ENCODE measurements around the gene SEMA5A. TPM values are rescaled to one million over a fixed set of nuclear protein-coding genes. Genes with fewer than 3 reads are reported as not detected.

Gene SEMA5A
- total and polyA plus RNA-seq, 2 of the 8 experiments (the other 6 are each of a cell fraction or from before 2014, with no cell fraction given) = 5.3 to 8.9 TPM

DNA sequence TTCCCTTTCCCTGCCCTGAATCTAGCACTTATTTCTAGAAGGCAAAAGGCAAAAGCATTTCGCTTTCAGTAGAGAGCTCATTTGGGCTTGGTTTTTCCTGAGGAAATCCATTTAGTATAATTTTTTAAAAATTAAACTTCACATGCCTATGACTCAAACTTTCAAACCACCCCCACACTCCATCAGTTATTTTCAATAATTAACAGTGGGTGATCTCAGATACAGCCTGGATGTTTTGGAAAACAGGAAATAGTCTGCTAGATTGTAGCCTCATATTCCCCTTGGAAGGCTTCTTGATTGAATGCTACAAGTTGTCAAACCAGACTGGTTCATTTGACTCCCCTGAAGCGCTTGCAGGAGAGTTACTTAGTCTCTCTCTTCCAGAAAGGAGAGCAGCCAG, 40.6 kb downstream of the SEMA5A start:
- no peaks in the 10 kb centered on the region for H3K79me2 ChIP-seq (ENCODE audit: control insufficient read depth in 1 of 2, insufficient read depth in 2 of 2, low read length in 2 of 2)
- no peak overlapping the region for H3K56ac ChIP-seq (replicated peaks; ENCODE audit: insufficient read length, low read depth, low read length)
- H2BK12ac ChIP-seq (ENCODE audit: low read depth, low read length) = no peak overlapping the region
- CTCF ChIA-PET (ENCODE audit: partially characterized antibody) = interaction anchor here (1.0 to 2.2 kb wide), 2 partner anchors 8 to 10 kb away, joined by 4 to 6 read pairs; no protein-coding TSS in a partner anchor
- H3K18ac ChIP-seq (ENCODE audit: extremely low read depth, low read length) = no peak overlapping the region
- no peak for TF ChIP-seq KDM4A (IDR thresholded peaks at IDR 0.05; ENCODE audit: low read depth, low read length, severe bottlenecking)
- no peak for TF ChIP-seq SRF (IDR thresholded peaks at IDR 0.05; ENCODE audit: low read depth, low read length)
- TF ChIP-seq EP300 (IDR thresholded peaks at IDR 0.05; ENCODE audit: borderline replicate concordance in 1 of 2, low read depth in 2 of 2, low read length in 2 of 2) = no peak
- TF ChIP-seq TAF1 (IDR thresholded peaks at IDR 0.05; ENCODE audit: low read depth, low read length) = no peak
- no peak for TF ChIP-seq EGR1 (IDR thresholded peaks at IDR 0.05; ENCODE audit: borderline replicate concordance, low read depth, low read length)
- no peak for TF ChIP-seq SP1 (IDR thresholded peaks at IDR 0.05; ENCODE audit: low read depth, low read length)
- no peak for TF ChIP-seq NRF1 (IDR thresholded peaks at IDR 0.05; ENCODE audit: low read depth, low read length)
- TF ChIP-seq POLR2A (IDR thresholded peaks at IDR 0.05; ENCODE audit: control extremely low read depth in 1 of 2, low read depth in 2 of 2, low read length in 2 of 2) = no peak
- TF ChIP-seq PHF8 (conservative IDR thresholded peaks at IDR 0.05; ENCODE audit: low read depth, low read length) = no peak
- no peak for TF ChIP-seq RXRA (IDR thresholded peaks at IDR 0.05; ENCODE audit: insufficient read depth, low read depth, low read length)
- TF ChIP-seq CEBPB (IDR thresholded peaks at IDR 0.05; ENCODE audit: low read depth, low read length) = no peak
- TF ChIP-seq CHD1 (IDR thresholded peaks at IDR 0.05; ENCODE audit: low read depth, low read length) = no peak
- TF ChIP-seq TCF12 (IDR thresholded peaks at IDR 0.05; ENCODE audit: low read depth, low read length) = no peak
- no peak for TF ChIP-seq NANOG (IDR thresholded peaks at IDR 0.05; ENCODE audit: insufficient read depth, low read depth, low read length, poor library complexity, severe bottlenecking)
- no peak for TF ChIP-seq YY1 (IDR thresholded peaks at IDR 0.05; ENCODE audit: low read depth, low read length)
- no peak for TF ChIP-seq SUZ12 (IDR thresholded peaks at IDR 0.05; ENCODE audit: low read length)
- TF ChIP-seq KDM5A (IDR thresholded peaks at IDR 0.05; ENCODE audit: low read length) = no peak
- H3K9ac ChIP-seq (replicated peaks in 1 of 4; ENCODE audit: extremely low read depth in 1 of 4, low read depth in 3 of 4, low read length in 3 of 4) = no peak overlapping the region
- H3K23ac ChIP-seq (ENCODE audit: insufficient read length) = no peak overlapping the region
- no peaks in the 10 kb centered on the region for H3K9me3 ChIP-seq (ENCODE audit: insufficient read depth in 2 of 2, low read depth in 1 of 2, low read length in 1 of 2)
- FAIRE-seq = no peak
- no peak overlapping the region for H3K14ac ChIP-seq (ENCODE audit: insufficient read length)
- no peak overlapping the region for H4K5ac ChIP-seq (ENCODE audit: insufficient read length, low read depth, low read length)
- no peak overlapping the region for H4K8ac ChIP-seq (ENCODE audit: extremely low read depth, insufficient read depth, low read length)
- H3K23me2 ChIP-seq (ENCODE audit: low read depth, low read length) = no peaks in the 10 kb centered on the region
- no peak overlapping the region for H2BK15ac ChIP-seq (ENCODE audit: low read length)
- POLR2A ChIA-PET (ENCODE audit: partially characterized antibody) = no interaction called here
- no peaks in the 10 kb centered on the region for H3K27me3 ChIP-seq (replicated peaks in 1 of 4; ENCODE audit: control insufficient read depth in 3 of 4, extremely low read depth in 1 of 4, insufficient read depth in 3 of 4, low read length in 3 of 4)
- no peak overlapping the region for H3K4ac ChIP-seq (replicated peaks; ENCODE audit: insufficient read length, low read depth, low read length)
- H4K91ac ChIP-seq (replicated peaks; ENCODE audit: insufficient read length, low read length) = no peak overlapping the region
- no peak overlapping the region for H2BK20ac ChIP-seq (ENCODE audit: low read length)
- 94% methylated on average over 2 of the region's 2 CpGs; no CpG with 5 or more reads in 1 of the 2 experiments for WGBS, 2 experiments (ENCODE audit: extremely low coverage in 1 of 2, insufficient coverage in 1 of 2, insufficient read length in 1 of 2, insufficient replicate concordance in 2 of 2, low coverage in 1 of 2, low lambda C conversion rate in 2 of 2, missing lambda C conversion rate in 1 of 2)
- no peaks in the 10 kb centered on the region for H3K4me1 ChIP-seq (replicated peaks in 1 of 4; ENCODE audit: control insufficient read depth in 3 of 4, insufficient read depth in 4 of 4, low read length in 3 of 4)
- DNase-seq (ENCODE audit: low read depth in 1 of 2, low spot score in 2 of 2) = no peak
- H3K4me3 ChIP-seq (ENCODE audit: extremely low read depth in 1 of 4, insufficient read depth in 2 of 4, low read depth in 3 of 4, low read length in 4 of 4) = no peak overlapping the region
- H2BK120ac ChIP-seq (replicated peaks; ENCODE audit: low read depth, low read length) = no peak overlapping the region
- H3K36me3 ChIP-seq (ENCODE audit: control insufficient read depth in 2 of 4, insufficient read depth in 4 of 4, low read length in 3 of 4) = no peaks in the 10 kb centered on the region
- no peak overlapping the region for H3K27ac ChIP-seq (ENCODE audit: low read depth, low read length)
- H3K4me2 ChIP-seq (ENCODE audit: insufficient read depth in 1 of 2, low read depth in 2 of 2, low read length in 2 of 2) = no peak overlapping the region
- no peaks in the 10 kb centered on the region for H4K20me1 ChIP-seq (replicated peaks in 1 of 2; ENCODE audit: control insufficient read depth in 1 of 2, insufficient read depth in 2 of 2, low read length in 2 of 2)
- H2AK5ac ChIP-seq (ENCODE audit: low read depth, low read length) = no peak overlapping the region
- no peak overlapping the region for H2BK5ac ChIP-seq (ENCODE audit: low read depth, low read length)
- H2AFZ ChIP-seq (ENCODE audit: low read length) = no peak overlapping the region
- H3K79me1 ChIP-seq (ENCODE audit: low read depth, low read length) = no peaks in the 10 kb centered on the region

Measured in H1 (cell line).